Measurements from ENCODE around the gene CPNE6. TPM values are rescaled to one million over a fixed set of nuclear protein-coding genes. Genes with fewer than 3 reads are reported as not detected.

The CPNE6 gene
- total and polyA plus RNA-seq, 2 of the 8 experiments (the other 6 are each of a cell fraction or from before 2014, with no cell fraction given): 0.05 TPM; not detected in 1

DNA sequence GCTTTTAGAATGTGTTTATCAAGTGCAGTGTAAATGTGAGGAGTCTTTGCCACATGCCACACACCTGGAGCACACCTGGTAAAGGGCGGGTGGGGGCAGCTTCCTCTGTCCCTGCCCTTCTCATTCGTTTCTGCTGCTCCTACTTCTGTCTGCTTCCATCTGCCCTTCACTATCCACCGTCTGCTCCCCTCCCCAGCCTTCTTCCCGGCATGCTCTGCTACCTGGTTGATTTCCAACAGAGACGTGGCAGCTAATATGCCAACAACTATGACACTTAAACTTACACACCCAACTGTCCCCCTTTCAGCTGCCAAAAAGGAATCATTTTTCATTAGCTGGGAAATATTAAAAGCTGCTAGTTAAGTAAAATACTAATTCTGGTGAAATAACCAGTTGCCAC, 28.6 kb upstream of the CPNE6 start:
- no peaks in the 10 kb centered on the region; a peak in 1 of 7 replicates for H3K4me1 ChIP-seq (replicated peaks in 1 of 4; ENCODE audit: control insufficient read depth in 3 of 4, insufficient read depth in 4 of 4, low read length in 3 of 4)
- no peak overlapping the region for H3K56ac ChIP-seq (replicated peaks; ENCODE audit: insufficient read length, low read depth, low read length)
- H2BK120ac ChIP-seq (replicated peaks; ENCODE audit: low read depth, low read length): no peak overlapping the region
- no peaks in the 10 kb centered on the region for H3K9me3 ChIP-seq (ENCODE audit: insufficient read depth in 2 of 2, low read depth in 1 of 2, low read length in 1 of 2)
- no peak overlapping the region for H3K9ac ChIP-seq (replicated peaks in 1 of 4; ENCODE audit: extremely low read depth in 1 of 4, low read depth in 3 of 4, low read length in 3 of 4)
- H4K8ac ChIP-seq (ENCODE audit: extremely low read depth, insufficient read depth, low read length): no peak overlapping the region
- no peak overlapping the region for H3K4me3 ChIP-seq (ENCODE audit: extremely low read depth in 1 of 4, insufficient read depth in 2 of 4, low read depth in 3 of 4, low read length in 4 of 4)
- no peak overlapping the region for H3K4ac ChIP-seq (replicated peaks; ENCODE audit: insufficient read length, low read depth, low read length)
- H4K5ac ChIP-seq (ENCODE audit: insufficient read length, low read depth, low read length): no peak overlapping the region
- POLR2A ChIA-PET (ENCODE audit: partially characterized antibody): interaction anchor here (0.6 to 1.3 kb wide), 4 partner anchors 8 to 62 kb away, joined by 3 to 4 read pairs (median 3); no protein-coding TSS in a partner anchor
- H3K79me1 ChIP-seq (ENCODE audit: low read depth, low read length): no peaks in the 10 kb centered on the region
- H2BK15ac ChIP-seq (ENCODE audit: low read length): no peak overlapping the region
- H2BK12ac ChIP-seq (ENCODE audit: low read depth, low read length): no peak overlapping the region
- no peak overlapping the region for H3K4me2 ChIP-seq (ENCODE audit: insufficient read depth in 1 of 2, low read depth in 2 of 2, low read length in 2 of 2)
- no peaks in the 10 kb centered on the region for H3K23me2 ChIP-seq (ENCODE audit: low read depth, low read length)
- CTCF ChIA-PET (ENCODE audit: partially characterized antibody): interaction anchor here (0.8 to 7.1 kb wide), 4 partner anchors 15 to 66 kb away, joined by 3 to 33 read pairs (median 4); no protein-coding TSS in a partner anchor
- H2BK5ac ChIP-seq (ENCODE audit: low read depth, low read length): no peak overlapping the region
- H3K14ac ChIP-seq (ENCODE audit: insufficient read length): no peak overlapping the region
- H3K36me3 ChIP-seq (ENCODE audit: control insufficient read depth in 2 of 4, insufficient read depth in 4 of 4, low read length in 3 of 4): no peaks in the 10 kb centered on the region
- no peak overlapping the region for H3K23ac ChIP-seq (ENCODE audit: insufficient read length)
- no peak overlapping the region for H2AFZ ChIP-seq (ENCODE audit: low read length)
- DNase-seq (ENCODE audit: low read depth in 1 of 2, low spot score in 2 of 2) (no peak), FAIRE-seq (no peak)
- H4K91ac ChIP-seq (replicated peaks; ENCODE audit: insufficient read length, low read length): no peak overlapping the region
- H3K27me3 ChIP-seq (replicated peaks in 1 of 4; ENCODE audit: control insufficient read depth in 3 of 4, extremely low read depth in 1 of 4, insufficient read depth in 3 of 4, low read length in 3 of 4): no peaks in the 10 kb centered on the region
- no peak overlapping the region for H2AK5ac ChIP-seq (ENCODE audit: low read depth, low read length)
- no peaks in the 10 kb centered on the region for H4K20me1 ChIP-seq (replicated peaks in 1 of 2; ENCODE audit: control insufficient read depth in 1 of 2, insufficient read depth in 2 of 2, low read length in 2 of 2)
- 79% methylated on average over 5 of the region's 5 CpGs; no CpG with 5 or more reads in 1 of the 2 experiments for WGBS, 2 experiments (ENCODE audit: extremely low coverage in 1 of 2, insufficient coverage in 1 of 2, insufficient read length in 1 of 2, insufficient replicate concordance in 2 of 2, low coverage in 1 of 2, low lambda C conversion rate in 2 of 2, missing lambda C conversion rate in 1 of 2)
- H3K18ac ChIP-seq (ENCODE audit: extremely low read depth, low read length): no peak overlapping the region
- TF ChIP-seq EZH2 (IDR thresholded peaks at IDR 0.05; ENCODE audit: low read depth, low read length, severe bottlenecking): no peak
- TF ChIP-seq RXRA (IDR thresholded peaks at IDR 0.05; ENCODE audit: insufficient read depth, low read depth, low read length): no peak
- TF ChIP-seq ASH2L (IDR thresholded peaks at IDR 0.05; ENCODE audit: low read length): no peak
- TF ChIP-seq RNF2 (IDR thresholded peaks at IDR 0.05; ENCODE audit: borderline replicate concordance, low read depth, low read length, missing control alignments, poor library complexity, severe bottlenecking): no peak
- no peak for TF ChIP-seq GABPA (IDR thresholded peaks at IDR 0.05; ENCODE audit: borderline replicate concordance, insufficient read depth, low read length)
- no peak for TF ChIP-seq POLR2AphosphoS5 (IDR thresholded peaks at IDR 0.05; ENCODE audit: low read depth, low read length)
- TF ChIP-seq SUZ12 (IDR thresholded peaks at IDR 0.05; ENCODE audit: low read length): no peak
- TF ChIP-seq PHF8 (conservative IDR thresholded peaks at IDR 0.05; ENCODE audit: low read depth, low read length): no peak
- TF ChIP-seq CBX5 (IDR thresholded peaks at IDR 0.05; ENCODE audit: low read depth, low read length): no peak
- no peak for TF ChIP-seq YY1 (IDR thresholded peaks at IDR 0.05; ENCODE audit: low read depth, low read length)
- no peaks in the 10 kb centered on the region for H3K79me2 ChIP-seq (ENCODE audit: control insufficient read depth in 1 of 2, insufficient read depth in 2 of 2, low read length in 2 of 2)
- H3K27ac ChIP-seq (ENCODE audit: low read depth, low read length): no peak overlapping the region
- H2BK20ac ChIP-seq (ENCODE audit: low read length): no peak overlapping the region

All from H1 (cell line).